GM12891 (cell line): ENCODE results near the gene TBC1D22A.

Experiments
- DNase-seq: peaks from one replicate; pipeline ENCODE4 v3.0.0; 2011; ENCODE audit warnings: low spot score; ENCODE audit not compliant: insufficient read length
- FAIRE-seq: peaks from 2 replicates; lab custom pipeline; 2011; peaks lifted over from hg19 to GRCh38; lab: Jason Lieb, UNC
- PAX5 ChIP-seq: IDR thresholded peaks from 2 replicates; pipeline ENCODE4 v1.6.1; 2011; ENCODE audit warnings: low read length, moderate library complexity, mild to moderate bottlenecking; ENCODE audit not compliant: insufficient read depth, severe bottlenecking
- POLR2A ChIP-seq: IDR thresholded peaks from 2 replicates; pipeline ENCODE4 v1.6.1; 2011; ENCODE audit warnings: low read depth, low read length, control low read depth
- POLR2AphosphoS5 ChIP-seq: IDR thresholded peaks from 2 replicates; pipeline ENCODE4 v1.6.1; 2011; ENCODE audit warnings: low read depth, low read length, control low read depth
- POU2F2 ChIP-seq: IDR thresholded peaks from 2 replicates; pipeline ENCODE4 v1.6.1; 2011; ENCODE audit warnings: low read depth, mild to moderate bottlenecking, control low read depth, low read length, moderate library complexity
- SPI1 ChIP-seq: IDR thresholded peaks from 2 replicates; pipeline ENCODE4 v1.6.1; 2011; ENCODE audit warnings: low read depth, low read length, control low read depth
- TAF1 ChIP-seq: IDR thresholded peaks from 2 replicates; pipeline ENCODE4 v1.6.1; 2011; ENCODE audit warnings: low read depth, low read length, control low read depth

Gene TBC1D22A

GRCh38 chr22:47065756-47066615 lies 303.5 kb downstream of the TBC1D22A start:
- no peak for DNase-seq
- no peak for FAIRE-seq
- TF ChIP-seq PAX5, result no peak
- TF ChIP-seq TAF1, result no peak
- no peak for TF ChIP-seq SPI1
- no peak for TF ChIP-seq POU2F2
- TF ChIP-seq POLR2AphosphoS5, result no peak
- TF ChIP-seq POLR2A, result no peak

GRCh38 chr22:47066616-47066905 lies 304.1 kb downstream of the TBC1D22A start:
- DNase-seq (no peak), FAIRE-seq (no peak)
- TF ChIP-seq POLR2AphosphoS5, result no peak
- TF ChIP-seq POU2F2, result no peak
- TF ChIP-seq PAX5, result no peak
- no peak for TF ChIP-seq TAF1
- no peak for TF ChIP-seq POLR2A
- TF ChIP-seq SPI1, result no peak

- DNase-seq (no peak), FAIRE-seq (no peak)
- TF ChIP-seq POU2F2, result no peak
- no peak for TF ChIP-seq POLR2A
- TF ChIP-seq POLR2AphosphoS5, result no peak
- TF ChIP-seq SPI1, result no peak
- TF ChIP-seq PAX5, result no peak
- no peak for TF ChIP-seq TAF1
Observed at GRCh38 chr22:47067321-47067890, 305.0 kb downstream of the TBC1D22A start.

GRCh38 chr22:47067911-47068625 lies 305.6 kb downstream of the TBC1D22A start:
- no peak for TF ChIP-seq POLR2A
- TF ChIP-seq POU2F2, result no peak
- no peak for TF ChIP-seq TAF1
- no peak for TF ChIP-seq POLR2AphosphoS5
- TF ChIP-seq PAX5, result no peak
- no peak for TF ChIP-seq SPI1
- DNase-seq, result no peak
- FAIRE-seq, result no peak

GRCh38 chr22:47068626-47068996 lies 306.2 kb downstream of the TBC1D22A start:
- TF ChIP-seq POLR2AphosphoS5, result no peak
- TF ChIP-seq POU2F2, result no peak
- no peak for TF ChIP-seq SPI1
- TF ChIP-seq POLR2A, result no peak
- TF ChIP-seq PAX5, result no peak
- TF ChIP-seq TAF1, result no peak
- DNase-seq, result no peak
- FAIRE-seq, result no peak

- DNase-seq (no peak), FAIRE-seq (no peak)
- TF ChIP-seq POU2F2 (no peak), POLR2A (no peak), SPI1 (no peak), POLR2AphosphoS5 (no peak), PAX5 (no peak), TAF1 (no peak)
Observed at GRCh38 chr22:47069270-47069669, 306.8 kb downstream of the TBC1D22A start.

- DNase-seq (no peak), FAIRE-seq (no peak)
- TF ChIP-seq POU2F2 (no peak), POLR2A (no peak), TAF1 (no peak), POLR2AphosphoS5 (no peak), SPI1 (no peak), PAX5 (no peak)
Observed at GRCh38 chr22:47071078-47071806, 308.8 kb downstream of the TBC1D22A start.

GRCh38 chr22:47071807-47072641 lies 309.6 kb downstream of the TBC1D22A start:
- no peak for TF ChIP-seq SPI1
- no peak for TF ChIP-seq POLR2AphosphoS5
- TF ChIP-seq POU2F2, result no peak
- no peak for TF ChIP-seq PAX5
- no peak for TF ChIP-seq POLR2A
- TF ChIP-seq TAF1, result no peak
- no peak for FAIRE-seq
- DNase-seq, result no peak
